Thymus (tissue), 11 donors: Measurements from ENCODE around the gene CRACDL. TPM values are rescaled to one million over a fixed set of nuclear protein-coding genes. Genes with fewer than 3 reads are reported as not detected.

Experiments used
- DNase-seq, 9 donors: peaks; one replicate each; pipeline ENCODE4 v3.0.0-alpha.2; 2013; ENCODE audit warnings: low spot score in 9 of 9, low read depth in 6 of 9, missing footprints in 1 of 9
- H3K27ac ChIP-seq, 2 donors: one replicate each; pipeline ENCODE4 v1.5.1; 2013; ENCODE audit warnings: control low read depth in 1 of 2, low read depth in 1 of 2, low read length in 1 of 2, mild to moderate bottlenecking in 1 of 2, moderate library complexity in 1 of 2
- H3K27me3 ChIP-seq, 2 donors: one replicate each; pipeline ENCODE4 v1.5.1; 2013; ENCODE audit warnings: low read length in 1 of 2; ENCODE audit not compliant: control insufficient read depth in 2 of 2, insufficient read depth in 1 of 2
- H3K36me3 ChIP-seq, 2 donors: one replicate each; pipeline ENCODE4 v1.5.1; 2013; ENCODE audit warnings: low read length in 1 of 2, mild to moderate bottlenecking in 1 of 2, moderate library complexity in 1 of 2; ENCODE audit not compliant: control insufficient read depth in 2 of 2, insufficient read depth in 2 of 2
- H3K4me1 ChIP-seq, 2 donors: one replicate each; pipeline ENCODE4 v1.5.1; 2013; ENCODE audit warnings: low read length in 2 of 2; ENCODE audit not compliant: control insufficient read depth in 2 of 2, insufficient read depth in 2 of 2
- H3K4me3 ChIP-seq, 2 donors: one replicate each; pipeline ENCODE4 v1.5.1; 2013; ENCODE audit warnings: low read length in 2 of 2, control low read depth in 1 of 2, mild to moderate bottlenecking in 1 of 2
- H3K9me3 ChIP-seq, 2 donors: one replicate each; pipeline ENCODE4 v1.5.1; 2013; ENCODE audit warnings: low read length in 1 of 2, mild to moderate bottlenecking in 1 of 2; ENCODE audit not compliant: control insufficient read depth in 2 of 2, insufficient read depth in 1 of 2
- WGBS: extraction: QIAGEN DNeasy Blood & Tissue Kit; methylation state at CpG from one replicate; pipeline ENCODE4 v1.1.7; 2013; 5-methylcytosine and 5-hydroxymethylcytosine counted together
- polyA plus RNA-seq: library from polyadenylated mRNA; stranded (reverse); fragments of 200-250 nt; gene quantifications from one replicate; pipeline ENCODE4 v1.2.3, GENCODE V29; 2013
- total RNA-seq: library from RNA; stranded (reverse); fragments of 120-200 nt; gene quantifications from one replicate; pipeline ENCODE4 v1.2.4, GENCODE V29; 2013
- donor health status: healthy.

CRACDL gene
- total and polyA plus RNA-seq, 2 donors, result 1.9 to 3.6 TPM

DNA sequence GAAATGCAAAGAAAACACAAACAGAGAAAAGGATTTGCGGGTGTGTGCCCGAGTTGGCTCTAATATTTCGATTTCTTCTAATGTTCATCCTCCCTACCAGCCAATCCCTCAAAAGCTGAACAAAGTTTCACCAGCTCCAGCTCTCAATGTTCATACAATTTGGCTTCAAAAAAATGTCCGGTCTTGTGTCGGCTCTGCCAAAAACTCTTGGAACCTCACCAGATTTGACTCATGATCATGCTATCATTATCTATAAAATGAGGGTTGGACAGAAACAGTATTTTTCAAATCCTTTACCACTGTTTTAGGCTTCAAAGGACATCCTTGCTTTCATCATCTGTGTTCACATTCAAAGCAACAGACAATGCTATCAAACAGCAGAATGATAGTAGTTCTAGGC lies 88.2 kb downstream of the CRACDL start:
- H3K4me1 ChIP-seq, result no peaks in the 10 kb centered on the region
- H3K4me3 ChIP-seq, result no peak overlapping the region
- no peak overlapping the region for H3K27ac ChIP-seq
- DNase-seq, result no peak
- H3K27me3 ChIP-seq, result no peaks in the 10 kb centered on the region
- H3K9me3 ChIP-seq, result peaks cover 0 to 3% of the 10 kb centered on the region in 2 donors
- no peaks in the 10 kb centered on the region for H3K36me3 ChIP-seq
- 90% methylated on average over 5 of the region's 5 CpGs for WGBS

DNA sequence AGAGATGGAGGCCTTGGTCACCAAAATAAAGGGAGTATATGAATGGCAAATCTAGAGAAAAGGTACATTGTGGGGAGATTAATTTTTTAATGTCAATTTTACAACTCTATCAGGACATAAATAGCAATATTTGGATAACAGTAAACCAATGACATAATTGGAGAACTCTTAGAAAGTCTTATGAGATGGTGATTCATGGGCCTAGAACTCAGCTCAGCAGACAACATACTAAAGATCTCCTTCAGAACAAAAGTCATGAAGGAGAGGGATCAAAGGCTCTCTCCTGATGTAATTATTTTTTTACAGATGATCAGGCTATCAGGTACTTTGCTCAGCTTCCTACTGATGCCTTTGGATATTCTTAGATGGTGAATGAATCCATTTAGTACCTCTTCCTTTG lies 90.0 kb downstream of the CRACDL start:
- Histone ChIP-seq H3K4me3 (no peak overlapping the region), H3K27me3 (no peaks in the 10 kb centered on the region), H3K27ac (no peak overlapping the region), H3K4me1 (no peaks in the 10 kb centered on the region), H3K36me3 (no peaks in the 10 kb centered on the region), H3K9me3 (peaks cover 0 to 3% of the 10 kb centered on the region in 2 donors)
- DNase-seq, result no peak

DNA sequence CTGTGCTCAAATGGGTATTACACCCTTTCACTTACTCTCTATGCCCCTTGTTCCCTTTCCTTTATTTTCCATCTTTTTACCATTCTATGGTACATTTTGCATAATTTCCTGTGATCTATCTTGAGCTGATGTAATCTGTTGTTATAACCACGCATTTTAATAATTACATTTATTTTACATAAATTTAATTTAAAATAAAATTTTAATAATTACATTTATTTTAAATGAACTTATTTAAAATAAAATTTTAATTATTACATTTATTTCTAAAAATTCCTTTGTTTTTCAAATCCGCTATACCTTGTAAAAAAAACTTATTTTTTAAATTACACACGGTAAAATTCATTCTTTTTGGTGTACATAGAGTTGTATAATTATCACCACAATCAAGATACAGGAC lies 93.9 kb downstream of the CRACDL start:
- Histone ChIP-seq H3K36me3 (no peaks in the 10 kb centered on the region), H3K9me3 (no peaks in the 10 kb centered on the region), H3K4me3 (no peak overlapping the region), H3K27me3 (no peaks in the 10 kb centered on the region), H3K4me1 (no peaks in the 10 kb centered on the region), H3K27ac (no peak overlapping the region)
- 83% methylated on average over 3 of the region's 3 CpGs for whole genome bisulfite sequencing
- DNase-seq, result no peak

DNA sequence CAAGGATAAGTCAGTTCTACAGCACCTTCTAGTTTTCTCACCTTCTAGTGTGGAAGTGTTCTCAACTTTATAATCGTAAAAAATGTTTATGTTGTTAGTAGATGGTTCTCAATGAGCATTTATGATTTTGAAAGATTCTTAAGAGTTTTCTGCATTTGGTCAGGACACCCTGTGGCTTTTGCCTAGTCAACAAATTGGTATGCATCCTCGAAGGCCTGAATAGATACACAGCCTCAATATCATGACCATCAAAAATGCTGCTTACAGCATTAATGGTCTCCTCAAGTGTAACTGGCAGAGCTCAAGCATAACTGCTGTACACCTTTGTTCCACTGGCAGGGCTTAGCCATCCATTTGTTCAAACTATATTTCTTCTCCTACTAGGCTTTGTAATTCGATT lies 96.7 kb downstream of the CRACDL start:
- Histone ChIP-seq H3K4me3 (no peak overlapping the region), H3K27ac (no peak overlapping the region), H3K4me1 (peaks cover 0 to 19% of the 10 kb centered on the region in 2 donors), H3K27me3 (no peaks in the 10 kb centered on the region), H3K9me3 (no peaks in the 10 kb centered on the region), H3K36me3 (no peaks in the 10 kb centered on the region)
- DNase-seq, result no peak
- WGBS, result 81% methylated on average over 3 of the region's 3 CpGs

DNA sequence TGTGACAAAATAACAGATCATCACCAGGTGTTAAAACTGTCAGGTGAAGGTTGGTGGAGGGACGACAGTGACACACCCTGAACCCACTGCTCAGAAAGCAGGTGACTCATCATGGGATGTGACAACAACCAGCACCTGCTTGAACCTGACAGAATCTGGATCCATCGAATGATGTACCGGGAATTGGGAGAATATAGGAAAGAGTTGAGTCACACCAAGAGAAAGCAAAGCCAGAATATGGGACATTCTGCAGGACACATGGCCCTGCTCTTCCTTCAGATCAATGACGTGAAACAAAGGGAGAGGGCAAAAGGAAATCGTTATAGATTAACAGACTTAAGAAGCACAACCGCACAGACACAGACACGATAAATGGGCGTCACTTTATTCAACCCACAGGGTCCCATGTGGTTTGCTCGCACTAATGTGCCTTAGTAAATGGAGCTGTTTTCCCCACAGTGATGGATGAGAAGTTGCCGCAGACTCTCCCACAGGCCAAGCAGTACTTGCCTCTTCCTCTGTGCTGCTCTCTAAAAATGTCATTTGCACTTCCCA lies 100.1 kb downstream of the CRACDL start:
- no peak overlapping the region for H3K4me3 ChIP-seq
- H3K4me1 ChIP-seq, result peaks cover 0 to 37% of the 10 kb centered on the region in 2 donors
- H3K27me3 ChIP-seq, result no peaks in the 10 kb centered on the region
- no peaks in the 10 kb centered on the region for H3K36me3 ChIP-seq
- peak in 2 of 9 donors; percentile 44 to 72 for DNase-seq
- H3K27ac ChIP-seq, result peak overlapping the region in 1 of 2 donors; percentile 75
- H3K9me3 ChIP-seq, result no peaks in the 10 kb centered on the region
- WGBS, result 60% methylated on average over 10 of the region's 10 CpGs

DNA sequence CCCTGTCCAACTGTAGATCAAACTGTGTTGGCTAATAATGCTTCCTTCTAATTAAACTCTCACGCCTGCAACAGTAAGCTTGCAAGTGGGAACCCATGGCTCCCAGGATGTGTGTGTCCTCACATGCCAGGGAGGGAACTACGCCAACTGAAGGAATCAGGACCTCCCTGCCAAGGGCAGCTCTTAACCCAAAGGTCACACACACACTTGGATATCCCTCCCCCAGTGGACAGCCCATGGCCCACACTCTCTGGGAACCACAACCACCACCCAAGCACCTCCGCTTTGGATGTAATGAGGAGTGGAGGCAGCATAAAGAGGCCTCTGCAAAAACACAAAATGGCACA lies 102.1 kb downstream of the CRACDL start:
- Histone ChIP-seq H3K4me3 (no peak overlapping the region), H3K4me1 (peaks cover 5 to 53% of the 10 kb centered on the region in 2 donors), H3K27ac (no peak overlapping the region), H3K27me3 (no peaks in the 10 kb centered on the region), H3K9me3 (no peaks in the 10 kb centered on the region), H3K36me3 (no peaks in the 10 kb centered on the region)
- 97% methylated on average over 3 of the region's 3 CpGs for WGBS
- DNase-seq, result no peak

DNA sequence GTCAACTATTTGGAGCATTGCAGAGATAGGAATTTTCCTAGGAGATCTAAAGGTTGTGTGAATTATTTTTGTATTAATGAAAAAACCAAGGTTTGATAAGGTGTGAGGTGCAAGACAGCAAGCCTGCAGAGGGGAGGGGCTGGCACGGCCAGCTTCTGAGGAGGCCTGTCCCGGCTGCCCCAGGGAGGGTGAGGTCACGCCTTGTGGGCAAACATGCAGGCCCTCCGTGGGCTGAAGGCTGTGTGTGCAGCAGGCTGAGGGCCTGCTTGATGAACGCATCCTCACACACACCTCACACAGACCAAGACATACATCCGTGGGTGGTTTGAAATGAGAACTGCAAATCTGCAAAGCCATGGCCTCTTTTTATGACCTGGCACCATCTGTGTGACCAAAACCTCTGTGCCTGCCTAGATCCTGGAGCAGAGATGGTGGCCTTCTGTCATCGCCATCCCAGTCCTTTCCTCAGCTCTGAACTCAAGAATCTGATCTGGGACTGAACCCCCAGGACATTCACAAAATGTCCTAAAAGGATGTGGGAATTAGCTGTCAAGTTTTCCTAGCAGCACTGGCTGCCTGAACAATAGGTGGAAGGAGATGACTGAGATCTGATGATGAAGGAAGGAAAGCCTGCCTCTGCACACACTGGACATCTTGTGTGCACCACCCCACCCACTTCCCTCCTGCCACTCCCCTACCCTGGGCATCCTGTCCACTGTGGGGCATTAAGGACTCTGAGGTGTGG lies 102.7 kb downstream of the CRACDL start:
- DNase-seq, result no peak
- WGBS, result 88% methylated on average over 7 of the region's 7 CpGs
- no peaks in the 10 kb centered on the region for H3K36me3 ChIP-seq
- H3K4me1 ChIP-seq, result peaks cover 10 to 58% of the 10 kb centered on the region in 2 donors
- no peak overlapping the region for H3K27ac ChIP-seq
- no peak overlapping the region for H3K4me3 ChIP-seq
- H3K27me3 ChIP-seq, result no peaks in the 10 kb centered on the region
- H3K9me3 ChIP-seq, result no peaks in the 10 kb centered on the region

DNA sequence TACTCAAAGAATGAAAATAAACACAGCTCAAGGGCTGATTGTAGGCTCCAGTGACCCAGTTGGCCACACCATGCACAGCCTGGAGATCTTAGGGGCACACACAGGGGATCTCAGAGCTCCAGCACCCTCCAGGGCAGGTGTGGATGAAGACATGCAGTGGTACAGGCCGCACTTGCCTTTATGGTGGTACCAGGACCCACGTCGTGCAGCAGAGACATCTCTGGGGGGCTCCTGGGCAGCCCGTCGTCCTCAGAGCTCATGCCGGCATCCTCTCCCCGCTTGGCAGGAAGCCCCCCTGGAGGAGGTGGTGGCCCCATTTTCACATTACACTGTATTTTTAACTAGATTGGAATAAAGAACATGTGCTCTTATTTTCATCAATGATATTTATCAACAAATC lies 103.9 kb downstream of the CRACDL start:
- Histone ChIP-seq H3K27ac (no peak overlapping the region), H3K9me3 (no peaks in the 10 kb centered on the region)

DNA sequence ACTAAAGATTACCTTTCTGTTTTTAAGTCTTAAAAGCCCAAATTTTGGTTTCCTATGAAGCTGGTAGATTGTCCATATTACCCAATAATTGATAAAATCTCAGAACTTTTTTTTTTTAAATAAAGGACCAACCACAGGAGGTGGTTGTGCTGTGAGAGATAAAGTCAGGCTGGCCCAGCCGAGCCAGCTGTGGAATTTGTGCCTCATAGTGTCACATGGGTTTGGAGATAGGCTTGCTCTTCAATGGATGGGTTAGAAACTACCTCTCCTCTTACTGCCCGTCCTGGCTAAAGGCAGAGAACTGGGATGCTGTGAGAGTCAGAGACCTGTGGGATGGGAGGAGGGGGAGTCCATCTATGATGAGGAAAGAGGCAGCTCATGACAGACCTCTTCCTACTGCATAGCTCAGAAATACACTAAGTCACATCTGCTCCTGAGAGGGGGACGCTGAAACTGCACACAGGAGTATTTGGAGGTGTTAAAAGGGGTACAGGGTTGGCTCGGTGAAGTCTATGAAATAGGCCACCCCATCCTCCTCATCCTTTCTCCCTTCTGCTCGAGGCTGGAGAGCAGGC lies 105.4 kb downstream of the CRACDL start:
- Histone ChIP-seq H3K36me3 (no peaks in the 10 kb centered on the region), H3K4me3 (no peak overlapping the region), H3K9me3 (no peaks in the 10 kb centered on the region), H3K27me3 (no peaks in the 10 kb centered on the region), H3K4me1 (peaks cover 11 to 55% of the 10 kb centered on the region in 2 donors), H3K27ac (no peak overlapping the region)
- WGBS, result 91% methylated on average over 5 of the region's 5 CpGs
- DNase-seq, result no peak

More for the DNA sequence above, 103.9 kb downstream of the CRACDL start:
- 97% methylated on average over 7 of the region's 7 CpGs for WGBS
- DNase-seq, result no peak
- Histone ChIP-seq H3K4me3 (no peak overlapping the region), H3K36me3 (no peaks in the 10 kb centered on the region), H3K4me1 (peaks cover 11 to 66% of the 10 kb centered on the region in 2 donors), H3K27me3 (no peaks in the 10 kb centered on the region)
